Measurements from ENCODE around the gene CRABP2. TPM values are rescaled to one million over a fixed set of nuclear protein-coding genes. Genes with fewer than 3 reads are reported as not detected.
A peak's percentile ranks its signal among the peaks of the same experiment; 100 is the strongest.

Gene CRABP2
- polyA plus RNA-seq, 3 donors = 91.7 to 120 (median 92.3) TPM

- DNase-seq (ENCODE audit: extremely low read depth in 1 of 11, low read depth in 9 of 11, low spot score in 4 of 11) = peak in 2 of 11 donors; percentile 76 to 81
Observed at GRCh38 chr1:156652131-156652991, 53.0 kb downstream of the CRABP2 start.

Other genes starting within 250 kb of the CRABP2 start
- gene MEF2D, start 204.8 kb downstream of the CRABP2 start, polyA plus RNA-seq (ENCODE audit: insufficient read length in 3 of 3) = 10 to 100 TPM; 21.1 to 31.7 (median 25.8) TPM
- 10 to 100 TPM; 14.2 to 15.5 (median 15.2) TPM for gene IQGAP3, start 133.0 kb downstream of the CRABP2 start, polyA plus RNA-seq (ENCODE audit: insufficient read length in 3 of 3)
- 1 to 10 TPM; 1.2 to 1.7 (median 1.5) TPM for gene TTC24, start 125.9 kb downstream of the CRABP2 start, polyA plus RNA-seq (ENCODE audit: insufficient read length in 3 of 3)
- gene NAXE, start 113.8 kb downstream of the CRABP2 start, polyA plus RNA-seq (ENCODE audit: insufficient read length in 3 of 3) = 10 to 100 TPM; 67.4 to 76.4 (median 73.0) TPM
- gene GPATCH4, start 104.1 kb downstream of the CRABP2 start, polyA plus RNA-seq (ENCODE audit: insufficient read length in 3 of 3) = 10 to 100 TPM; 32.9 to 36.2 (median 35.4) TPM
- under 1 TPM; 0.47 to 0.67 (median 0.57) TPM for gene HAPLN2, start 86.2 kb downstream of the CRABP2 start, polyA plus RNA-seq (ENCODE audit: insufficient read length in 3 of 3)
- gene BCAN, start 63.5 kb downstream of the CRABP2 start, polyA plus RNA-seq (ENCODE audit: insufficient read length in 3 of 3) = 1 to 10 TPM in 1 of 3 donors, under 1 TPM in 2; 0.22 to 1.3 (median 0.23) TPM
- 100 to 1,000 TPM; 123 to 175 (median 150) TPM for gene NES, start 28.2 kb downstream of the CRABP2 start, polyA plus RNA-seq (ENCODE audit: insufficient read length in 3 of 3)
- 10 to 100 TPM; 34.4 to 47.3 (median 35.6) TPM for gene METTL25B, start 22.9 kb upstream of the CRABP2 start, polyA plus RNA-seq (ENCODE audit: insufficient read length in 3 of 3)
- 10 to 100 TPM; 40.0 to 43.6 (median 41.3) TPM for gene ISG20L2, start 23.2 kb upstream of the CRABP2 start, polyA plus RNA-seq (ENCODE audit: insufficient read length in 3 of 3)
- 10 to 100 TPM; 63.0 to 69.1 (median 64.1) TPM for gene MRPL24, start 35.5 kb upstream of the CRABP2 start, polyA plus RNA-seq (ENCODE audit: insufficient read length in 3 of 3)
- gene HDGF, start 46.1 kb upstream of the CRABP2 start, polyA plus RNA-seq (ENCODE audit: insufficient read length in 3 of 3) = 100 to 1,000 TPM; 262 to 301 (median 270) TPM
- 100 to 1,000 TPM; 105 to 112 (median 111) TPM for gene PRCC, start 62.0 kb upstream of the CRABP2 start, polyA plus RNA-seq (ENCODE audit: insufficient read length in 3 of 3)
- 1 to 10 TPM in 1 of 3 donors, under 1 TPM in 2; 0.47 to 1.5 (median 0.62) TPM for gene SH2D2A, start 111.3 kb upstream of the CRABP2 start, polyA plus RNA-seq (ENCODE audit: insufficient read length in 3 of 3)
- gene INSRR, start 153.5 kb upstream of the CRABP2 start, polyA plus RNA-seq (ENCODE audit: insufficient read length in 3 of 3) = 1 to 10 TPM; 1.1 to 2.6 (median 1.6) TPM
- gene NTRK1, start 155.3 kb upstream of the CRABP2 start, polyA plus RNA-seq (ENCODE audit: insufficient read length in 3 of 3) = 1 to 10 TPM in 2 of 3 donors, under 1 TPM in 1; 0.92 to 1.6 (median 1.5) TPM
- 10 to 100 TPM; 18.1 to 24.0 (median 22.5) TPM for gene PEAR1, start 188.1 kb upstream of the CRABP2 start, polyA plus RNA-seq (ENCODE audit: insufficient read length in 3 of 3)
- under 1 TPM; 0.45 to 0.83 (median 0.63) TPM for gene LRRC71, start 215.0 kb upstream of the CRABP2 start, polyA plus RNA-seq (ENCODE audit: insufficient read length in 3 of 3)

Measured in renal cortex interstitium (tissue), 11 donors.